DMS53 treated with DMSO at 0.1 percent for 48 hours (cell line): ENCODE data around the gene PFN3.

Source experiments
- DNase-seq: peaks from one replicate; lab custom pipeline; 2025; ENCODE audit not compliant: unreplicated experiment; lab: John Stamatoyannopoulos, UW

Gene PFN3

DNA sequence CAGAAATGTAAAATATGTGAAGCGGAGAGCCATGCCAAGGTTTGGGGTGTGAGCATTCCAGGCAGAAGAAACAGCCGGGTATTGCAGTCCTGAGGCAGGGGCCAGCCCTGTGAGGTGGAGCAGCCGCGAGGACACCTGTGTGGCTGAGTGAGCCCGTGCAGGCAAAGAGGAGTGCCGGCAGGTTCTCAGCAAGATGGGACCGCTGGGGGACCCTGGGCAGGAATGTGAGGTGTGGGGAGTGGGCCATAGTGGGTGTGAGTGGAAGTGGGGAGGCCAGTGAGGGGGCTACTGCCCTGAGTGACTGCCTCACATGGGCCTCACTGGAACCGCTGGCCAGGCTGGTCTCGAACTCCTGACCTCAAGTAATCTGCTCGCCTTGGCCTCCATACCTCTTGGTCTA lies 38.0 kb upstream of the PFN3 start:
- DNase-seq: no peak

DNA sequence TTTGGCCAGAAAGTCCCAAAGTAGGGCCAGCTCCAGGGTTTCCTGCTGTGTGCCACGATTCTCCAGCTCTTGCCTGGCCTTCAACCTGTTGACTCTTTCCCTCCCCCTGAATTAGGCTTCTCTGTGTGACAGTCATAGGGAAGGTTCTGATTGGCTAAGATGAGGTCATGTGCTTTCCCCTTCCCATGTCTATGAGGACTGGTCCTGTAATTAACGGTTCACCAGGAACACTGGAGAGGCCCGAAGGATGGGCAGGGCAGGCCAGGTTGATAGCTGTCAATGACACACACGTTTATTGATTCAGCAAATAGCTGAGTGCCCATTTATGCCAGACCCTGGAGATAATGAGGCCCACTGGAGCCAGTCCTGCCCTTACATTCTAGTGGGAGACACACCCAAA lies 37.2 kb upstream of the PFN3 start:
- no peak for DNase-seq

DNA sequence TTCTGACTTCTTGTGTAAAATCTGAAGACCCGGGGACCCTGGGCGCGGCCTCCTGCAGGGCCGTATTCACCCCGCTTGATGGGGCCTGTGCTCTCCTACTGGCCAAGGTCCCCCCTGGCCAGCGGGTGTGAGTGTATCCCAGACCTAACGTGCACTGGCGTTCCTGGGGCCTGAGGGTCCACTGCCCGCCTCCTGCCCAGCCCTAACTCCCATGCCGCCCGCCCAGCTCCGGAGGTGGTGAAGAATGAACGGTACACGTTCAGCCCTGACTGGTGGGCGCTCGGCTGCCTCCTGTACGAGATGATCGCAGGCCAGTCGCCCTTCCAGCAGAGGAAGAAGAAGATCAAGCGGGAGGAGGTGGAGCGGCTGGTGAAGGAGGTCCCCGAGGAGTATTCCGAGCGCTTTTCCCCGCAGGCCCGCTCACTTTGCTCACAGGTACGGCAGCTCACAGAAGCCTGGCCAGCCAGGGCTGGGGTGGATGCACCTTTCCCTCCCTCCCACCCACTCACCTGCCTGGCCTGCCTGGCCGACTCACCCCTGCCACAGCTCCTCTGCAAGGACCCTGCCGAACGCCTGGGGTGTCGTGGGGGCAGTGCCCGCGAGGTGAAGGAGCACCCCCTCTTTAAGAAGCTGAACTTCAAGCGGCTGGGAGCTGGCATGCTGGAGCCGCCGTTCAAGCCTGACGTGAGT lies 35.5 kb upstream of the PFN3 start:
- no peak for DNase-seq

DNA sequence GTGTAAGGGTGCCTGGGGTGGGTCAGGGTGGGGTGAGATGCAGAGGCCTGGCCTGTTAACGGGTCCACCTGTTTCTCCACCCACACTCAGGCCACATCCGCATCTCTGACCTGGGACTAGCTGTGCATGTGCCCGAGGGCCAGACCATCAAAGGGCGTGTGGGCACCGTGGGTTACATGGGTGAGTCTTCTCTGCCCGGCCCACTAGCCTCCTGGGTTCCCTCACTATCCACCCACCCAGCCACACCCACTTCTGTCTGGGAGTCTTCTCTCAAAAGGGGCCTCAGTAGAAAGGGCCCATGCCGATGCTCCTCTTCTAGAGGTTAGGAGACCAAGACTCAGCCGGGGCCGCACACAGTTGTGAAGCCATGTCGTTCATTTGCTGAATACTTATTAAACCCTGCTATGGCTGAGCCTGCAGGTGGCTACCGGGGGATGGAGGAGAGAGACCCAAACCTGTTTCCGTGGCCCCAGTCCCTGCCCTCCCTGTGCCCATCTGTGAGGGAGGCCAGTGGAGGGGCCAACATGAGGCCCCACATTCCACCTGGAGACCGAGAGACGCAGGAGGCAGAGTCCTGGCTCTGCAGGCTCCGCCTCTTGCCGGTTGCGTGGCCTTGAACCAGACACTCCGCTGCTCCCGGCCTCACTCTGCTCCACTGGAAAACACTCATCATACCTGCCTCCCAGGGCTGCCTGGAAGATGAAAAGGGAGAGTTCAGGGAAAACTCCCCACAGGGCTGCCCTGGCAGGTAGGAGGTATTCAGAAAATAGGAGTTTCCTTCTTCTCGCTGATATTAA lies 34.7 kb upstream of the PFN3 start:
- DNase-seq: no peak

DNA sequence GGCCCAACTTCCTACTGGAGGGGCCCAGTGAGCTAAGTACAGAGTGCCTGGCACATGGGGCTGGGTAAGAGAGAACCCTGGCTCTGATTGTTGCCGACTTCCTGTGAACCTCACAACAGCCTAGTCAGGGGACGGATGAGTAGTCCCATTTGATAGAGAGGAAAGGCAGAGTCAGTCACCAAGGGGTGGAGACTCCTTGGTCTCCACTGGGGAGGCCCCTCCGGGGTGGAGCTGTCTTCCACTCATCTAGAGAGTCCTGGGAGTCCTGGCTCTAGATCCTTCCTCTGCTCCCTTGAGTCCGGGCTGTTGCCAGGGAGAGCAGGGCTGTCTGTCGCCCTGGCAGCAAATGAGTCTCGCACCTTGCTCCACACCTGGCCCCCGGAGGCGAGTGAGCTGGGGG lies 34.0 kb upstream of the PFN3 start:
- no peak for DNase-seq

DNA sequence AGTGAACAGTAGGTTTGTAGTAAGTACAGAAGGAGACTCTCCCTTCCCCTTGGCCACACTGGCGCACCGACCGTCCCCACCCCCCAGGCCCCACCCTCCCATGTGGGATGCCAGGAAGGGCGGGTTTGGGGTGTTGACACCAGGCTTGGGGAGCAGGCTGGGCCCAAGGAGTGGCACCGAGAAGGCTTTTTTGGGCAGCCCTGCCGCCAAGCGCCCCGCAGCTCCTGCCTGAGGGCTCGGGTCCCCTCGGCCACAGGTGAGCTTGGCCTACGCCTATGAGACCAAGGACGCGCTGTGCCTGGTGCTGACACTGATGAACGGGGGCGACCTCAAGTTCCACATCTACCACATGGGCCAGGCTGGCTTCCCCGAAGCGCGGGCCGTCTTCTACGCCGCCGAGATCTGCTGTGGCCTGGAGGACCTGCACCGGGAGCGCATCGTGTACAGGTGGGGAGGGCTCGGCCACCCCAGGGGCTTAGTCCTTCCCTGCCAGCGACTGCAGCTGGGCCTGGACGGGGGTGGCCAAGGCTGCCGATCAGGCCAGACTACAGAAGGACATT lies 33.3 kb upstream of the PFN3 start:
- DNase-seq: no peak

DNA sequence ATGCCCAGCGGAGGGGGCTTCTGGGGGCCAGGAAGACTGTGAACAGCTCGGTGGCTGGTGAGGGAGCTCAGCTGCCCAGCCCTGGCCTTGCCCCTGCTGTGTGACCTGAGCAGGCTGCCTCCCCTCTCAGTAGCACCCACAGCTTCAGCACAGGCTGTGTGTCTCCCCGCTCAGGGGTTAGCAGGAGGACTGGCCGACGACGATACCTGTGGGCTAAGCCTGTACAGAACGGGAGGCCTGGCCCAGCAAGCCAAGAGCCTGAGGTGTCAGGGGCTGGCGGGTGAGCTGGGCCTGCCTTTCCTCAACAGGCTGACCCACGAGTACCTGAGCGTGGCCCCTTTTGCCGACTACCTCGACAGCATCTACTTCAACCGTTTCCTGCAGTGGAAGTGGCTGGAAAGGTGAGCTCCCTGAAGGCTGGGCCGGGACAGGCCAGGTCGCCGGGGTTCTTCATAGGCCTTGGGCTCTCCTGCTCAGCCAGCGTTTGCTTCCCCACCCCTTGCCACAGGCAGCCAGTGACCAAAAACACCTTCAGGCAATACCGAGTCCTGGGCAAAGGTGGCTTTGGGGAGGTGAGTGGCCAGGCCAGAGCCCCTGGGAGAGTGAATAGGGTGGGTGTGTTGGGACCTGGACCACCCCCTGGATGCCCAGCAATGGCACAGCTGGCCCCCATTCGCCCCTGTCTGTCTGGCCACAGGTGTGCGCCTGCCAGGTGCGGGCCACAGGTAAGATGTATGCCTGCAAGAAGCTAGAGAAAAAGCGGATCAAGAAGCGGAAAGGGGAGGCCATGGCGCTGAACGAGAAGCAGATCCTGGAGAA lies 32.6 kb upstream of the PFN3 start:
- DNase-seq: no peak

DNA sequence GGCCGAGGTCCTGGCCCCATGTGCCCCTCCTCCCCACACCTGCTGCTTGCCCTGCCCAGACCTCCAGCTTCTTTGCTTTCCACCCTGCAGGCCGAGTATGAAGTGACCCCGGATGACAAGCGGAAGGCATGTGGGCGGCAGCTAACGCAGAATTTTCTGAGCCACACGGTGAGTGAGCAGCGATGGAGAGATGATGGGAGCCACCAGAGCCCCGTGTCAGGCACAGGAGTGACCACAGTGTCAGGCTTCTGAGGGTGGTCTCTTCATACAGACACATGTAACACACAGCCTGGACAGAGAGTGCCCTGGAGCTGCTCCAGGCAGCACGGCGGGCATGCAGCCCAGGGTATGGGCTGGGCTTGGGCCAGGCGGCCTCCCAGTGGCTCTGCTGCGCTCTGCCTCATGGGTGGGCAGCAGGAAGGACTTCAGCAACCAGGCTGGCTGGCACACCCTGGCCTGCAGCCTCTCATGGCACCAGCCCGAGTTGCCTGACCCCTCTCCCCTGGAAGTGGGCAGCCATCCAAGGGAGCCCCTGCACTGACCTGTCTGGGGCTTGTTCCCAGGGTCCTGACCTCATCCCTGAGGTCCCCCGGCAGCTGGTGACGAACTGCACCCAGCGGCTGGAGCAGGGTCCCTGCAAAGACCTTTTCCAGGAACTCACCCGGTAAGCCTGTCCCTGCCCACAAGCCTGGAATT lies 31.8 kb upstream of the PFN3 start:
- DNase-seq: no peak

DNA sequence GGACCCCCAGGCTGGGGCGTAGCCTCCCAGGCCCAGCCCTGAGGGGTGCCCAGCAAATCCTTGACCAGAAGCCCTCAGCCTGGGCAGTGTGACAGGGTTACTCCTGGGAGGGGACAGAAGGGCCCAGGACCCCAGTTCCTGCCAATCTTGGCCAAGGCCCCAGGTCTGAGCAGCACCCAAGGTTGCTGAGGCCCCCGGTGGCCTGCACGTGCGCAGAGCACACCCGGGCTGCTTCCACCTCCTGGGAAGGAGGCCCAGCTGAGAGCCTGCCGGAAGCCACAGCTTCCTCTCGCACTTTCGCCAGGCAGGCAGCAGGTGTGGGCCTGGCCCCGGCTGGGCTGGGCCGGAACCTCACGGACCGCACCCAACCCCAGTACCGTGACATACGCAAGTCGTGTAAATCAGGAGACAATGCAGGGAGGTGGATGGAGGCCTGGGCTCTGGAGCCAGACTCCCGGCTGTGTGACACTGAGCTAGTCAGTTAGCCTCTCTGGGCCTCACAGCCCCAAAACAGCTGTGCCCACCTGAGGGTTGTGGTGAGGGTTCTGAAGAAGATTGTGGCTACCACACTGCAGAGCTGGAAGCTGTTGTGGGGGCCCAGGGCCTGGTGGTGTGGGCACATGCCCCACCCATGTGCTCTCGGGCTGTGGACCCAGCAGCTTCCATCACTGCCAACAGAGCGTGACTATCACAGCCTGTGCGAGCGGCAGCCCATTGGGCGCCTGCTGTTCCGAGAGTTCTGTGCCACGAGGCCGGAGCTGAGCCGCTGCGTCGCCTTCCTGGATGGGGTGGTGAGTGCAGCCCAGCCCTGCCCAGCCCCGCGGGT lies 31.1 kb upstream of the PFN3 start:
- DNase-seq: no peak

DNA sequence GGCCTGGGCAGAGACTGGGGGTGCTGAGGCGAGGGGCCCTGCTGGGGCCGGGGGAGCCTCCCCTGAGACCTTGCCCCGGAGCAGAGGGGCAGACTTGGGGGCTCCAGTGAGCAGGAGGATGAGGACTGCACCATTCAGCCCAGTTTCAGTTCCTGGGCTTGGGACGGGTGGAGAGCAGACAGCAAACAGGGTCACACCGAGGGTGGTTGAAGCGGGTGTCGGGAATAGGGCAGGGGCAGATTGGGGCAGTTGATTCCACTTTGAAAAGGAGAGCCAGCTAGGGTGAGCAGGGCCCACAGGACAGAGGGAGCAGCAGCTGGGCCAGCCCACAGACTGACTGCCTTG lies 30.5 kb upstream of the PFN3 start:
- DNase-seq: no peak

DNA sequence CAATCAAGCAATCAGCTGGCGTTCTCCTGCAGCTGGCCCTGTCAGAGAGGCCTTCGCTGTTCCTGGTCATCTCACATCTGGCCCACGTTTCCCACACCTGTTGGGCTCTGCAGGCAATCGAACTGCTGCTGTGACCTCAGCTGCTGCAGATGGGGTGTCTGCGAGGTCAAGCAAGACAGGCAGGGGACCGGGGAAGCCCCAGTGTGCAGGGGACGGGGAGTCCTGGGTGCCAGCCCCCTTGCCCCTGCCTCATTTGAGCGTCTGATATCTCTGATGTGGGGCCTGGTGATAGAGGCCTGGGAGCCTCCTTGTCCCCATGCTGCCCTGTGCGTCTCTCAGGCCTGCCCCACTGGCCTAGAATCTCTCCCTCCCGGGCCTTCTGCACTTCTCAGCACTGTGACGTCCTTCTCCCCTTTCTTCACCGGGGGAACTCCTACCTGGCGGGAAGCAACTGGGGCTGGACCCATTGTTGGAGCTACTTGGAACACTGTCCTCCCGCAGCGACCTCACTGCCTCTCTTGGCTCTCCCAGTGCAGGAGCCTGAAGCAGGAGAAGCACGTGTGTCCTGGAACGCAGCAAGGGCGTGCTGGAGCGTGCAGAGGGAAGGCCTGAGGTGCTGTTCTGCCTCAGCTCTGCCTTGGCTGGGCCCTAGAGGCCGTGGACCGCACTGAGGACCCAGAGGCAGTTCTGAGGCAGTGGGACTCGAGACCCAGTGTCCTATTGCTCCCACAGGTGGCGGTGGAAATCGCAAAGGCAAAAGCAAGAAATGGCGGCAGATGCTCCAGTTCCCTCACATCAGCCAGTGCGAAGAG lies 29.9 kb upstream of the PFN3 start:
- no peak for DNase-seq

DNA sequence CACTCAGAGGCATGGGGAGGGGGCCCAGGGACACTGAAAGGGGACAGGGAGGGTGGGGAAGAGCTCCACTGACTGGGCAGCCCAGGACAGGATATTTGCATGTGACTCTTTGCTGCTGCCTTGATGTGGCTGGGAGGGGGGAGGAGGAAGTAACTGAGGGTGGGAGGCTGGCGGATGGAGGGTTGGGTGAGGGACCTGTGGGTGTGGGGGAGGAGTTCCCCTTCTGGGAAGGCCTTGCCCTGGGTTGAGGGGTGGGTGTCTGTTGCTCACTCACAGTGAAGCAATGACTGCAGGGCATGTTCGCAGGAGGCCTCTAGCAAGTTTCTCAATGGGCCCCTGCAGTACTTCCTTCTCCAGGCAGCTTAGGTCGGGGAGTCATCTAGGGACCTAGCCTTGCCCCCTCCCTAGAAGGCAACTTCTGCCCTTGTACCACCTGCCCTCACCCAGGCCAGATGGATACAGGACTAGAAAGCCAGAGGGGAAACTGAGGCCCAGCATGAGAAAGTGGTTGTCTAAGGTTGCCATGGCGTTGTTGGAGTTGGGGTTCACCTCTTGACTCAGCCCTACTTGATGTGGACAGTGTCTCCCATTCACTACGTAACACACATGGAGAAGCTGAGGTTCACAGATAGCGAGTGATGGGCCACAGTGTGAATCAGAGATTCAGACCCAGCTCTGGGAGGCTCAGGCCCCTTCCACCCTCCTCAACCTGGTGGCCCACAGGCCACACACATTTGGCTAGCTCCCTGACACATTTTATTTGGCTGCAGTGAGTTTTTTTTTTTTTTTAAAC lies 29.0 kb upstream of the PFN3 start:
- no peak for DNase-seq

DNA sequence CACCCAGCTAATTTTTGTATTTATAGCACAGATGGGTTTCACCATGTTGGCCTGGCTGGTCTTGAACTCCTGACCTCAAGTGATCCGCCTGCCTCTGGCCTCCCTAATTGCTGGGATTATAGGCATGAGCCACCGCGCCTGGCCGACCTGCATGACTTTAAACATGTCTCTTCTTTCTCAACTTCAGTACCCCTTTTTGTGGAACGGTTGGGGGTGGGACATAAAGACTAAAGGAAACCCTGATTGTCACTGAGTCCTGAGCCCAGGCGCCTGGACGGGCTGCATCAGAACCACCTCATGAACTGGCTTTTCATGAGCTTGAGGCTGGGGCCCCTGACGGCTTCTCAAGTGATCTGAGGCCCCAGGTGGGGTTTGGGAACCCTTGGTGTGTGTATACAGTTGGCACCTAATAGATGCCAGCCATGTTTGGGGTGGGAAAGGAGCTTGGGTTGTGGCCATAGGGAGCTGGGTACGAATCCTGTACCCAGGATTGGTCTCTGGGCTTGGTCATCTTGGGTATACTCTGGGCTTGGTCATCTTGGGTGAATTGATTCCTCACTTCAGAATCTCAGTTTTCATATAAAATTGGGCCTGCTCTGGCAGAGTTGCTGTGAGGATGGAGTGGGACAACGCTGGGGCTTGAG lies 28.2 kb upstream of the PFN3 start:
- DNase-seq: no peak

DNA sequence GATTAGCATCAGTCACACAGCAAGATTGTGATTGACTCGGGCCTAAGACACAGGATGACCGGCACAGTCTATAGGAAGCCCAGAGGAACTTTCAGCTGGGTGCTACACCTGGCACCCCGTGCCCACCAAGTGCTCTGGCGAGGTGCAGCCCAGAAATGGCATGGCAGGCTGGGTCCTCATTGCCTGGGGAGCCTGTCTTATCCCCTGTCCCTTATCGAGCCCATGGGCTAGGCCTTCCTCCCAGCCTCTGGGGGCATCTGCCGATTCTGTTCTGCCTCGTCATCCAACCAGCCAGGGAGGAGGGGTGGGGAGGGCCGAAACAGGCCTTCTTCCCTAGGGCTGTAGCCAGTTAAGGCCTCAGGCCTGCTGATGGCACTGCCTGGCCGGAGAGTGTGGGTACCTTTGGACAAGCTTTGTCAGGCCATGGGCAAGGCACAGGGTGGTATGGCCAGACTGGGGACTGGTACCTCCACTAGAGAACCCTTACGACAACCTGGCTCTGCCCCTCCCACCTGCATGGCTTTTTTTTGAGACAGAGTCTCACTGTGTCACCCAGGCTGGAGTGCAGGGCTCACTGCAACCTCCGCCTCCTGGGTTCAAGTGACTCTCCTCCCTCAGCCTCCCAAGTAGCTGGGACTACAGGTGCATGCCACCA lies 27.6 kb upstream of the PFN3 start:
- DNase-seq: no peak

DNA sequence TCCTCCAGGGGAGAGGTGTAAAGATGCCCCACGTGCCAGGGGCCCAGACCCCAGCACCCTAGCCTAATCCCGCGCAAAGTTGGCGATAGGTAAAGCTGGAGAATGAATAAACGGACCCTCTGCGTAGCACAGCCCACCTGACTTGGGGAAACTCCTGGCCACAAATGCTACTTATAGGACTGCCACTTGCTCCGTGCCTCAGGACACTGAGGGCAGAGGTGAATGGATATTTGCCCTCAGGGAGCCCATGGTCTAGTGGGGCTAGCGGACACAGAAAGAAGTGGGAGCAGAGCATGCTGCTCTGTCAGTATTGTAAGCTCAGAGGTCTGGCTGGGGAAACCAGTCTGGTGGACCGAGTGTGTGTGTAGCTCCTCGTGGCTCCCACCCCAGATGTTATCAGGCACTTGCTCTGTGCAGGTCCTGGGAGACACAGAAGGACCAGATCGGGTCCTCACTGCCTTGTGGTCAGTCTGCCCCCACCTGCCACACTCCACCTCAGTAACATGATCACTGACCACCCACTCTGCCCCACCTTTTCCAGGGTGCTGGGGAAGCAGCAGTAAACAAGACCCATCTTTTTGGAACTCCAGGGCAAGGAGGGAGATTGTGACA lies 26.9 kb upstream of the PFN3 start:
- DNase-seq: no peak

DNA sequence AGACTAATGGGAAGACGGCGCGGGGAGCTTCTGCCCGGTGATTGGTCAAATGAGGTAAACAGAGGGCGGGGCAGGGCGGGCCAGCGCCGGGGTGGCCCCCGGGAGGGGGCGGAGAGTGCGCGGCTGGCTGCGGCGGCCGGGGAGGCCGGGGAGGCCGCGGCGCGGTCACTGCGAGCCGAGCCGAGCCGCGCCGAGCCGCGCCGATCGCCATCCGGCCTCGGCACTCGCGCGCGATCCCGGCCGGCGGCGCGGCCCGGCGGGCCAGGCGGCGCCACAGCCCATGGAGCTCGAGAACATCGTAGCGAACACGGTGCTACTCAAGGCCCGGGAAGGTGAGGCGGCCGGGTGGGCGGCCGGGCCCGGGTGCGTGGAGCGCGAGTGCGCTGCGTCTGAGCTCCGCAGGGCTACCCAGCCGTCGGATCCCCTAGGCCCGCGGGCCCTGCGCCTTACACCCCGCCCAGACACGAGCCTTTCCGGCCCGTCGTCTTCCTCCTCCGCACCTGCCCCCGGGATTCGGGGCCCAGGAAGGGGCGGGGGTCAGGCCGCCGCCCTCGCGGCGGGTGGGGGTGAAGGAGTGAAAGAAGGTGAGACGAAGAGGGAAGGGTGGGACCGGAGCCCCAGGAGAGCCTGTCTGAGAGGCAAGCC lies 26.2 kb upstream of the PFN3 start, which contains the start of gene GRK6:
Gene GRK6, plus strand, starts transcription at position 111 of the 645 bp plus-strand sequence. Its CDS starts 170 bp downstream, at position 281.
- DNase-seq: no peak
